ENCODE results near the gene PACS1. TPM values are rescaled to one million over a fixed set of nuclear protein-coding genes. Genes with fewer than 3 reads are reported as not detected.
"Not testable (repeated sequence)": the region's sequence is repeated elsewhere in the genome, so short reads cannot be mapped to it uniquely, and the experiment has no call there.

Gene PACS1
- total RNA-seq, 2 experiments from 2014 or later = 59.5 to 62.7 TPM

DNA sequence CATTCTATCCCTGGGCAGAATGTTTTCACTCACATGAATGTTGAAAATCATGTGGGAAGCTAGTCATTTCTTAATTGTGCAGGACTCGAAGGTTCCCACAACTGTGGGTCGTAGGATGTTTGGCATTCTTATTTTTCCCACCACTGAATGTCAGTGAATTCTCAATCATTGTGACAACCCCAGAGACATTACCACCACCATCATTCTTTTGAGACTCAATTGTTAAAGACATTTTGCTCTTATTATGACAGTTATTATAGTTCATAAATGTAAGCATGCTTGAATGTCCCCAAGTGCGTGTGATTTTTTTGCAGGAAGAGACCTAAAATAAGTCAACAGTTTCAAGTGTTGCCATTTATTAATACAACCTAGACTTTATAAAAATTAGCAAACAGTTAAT lies 19.0 kb downstream of the PACS1 start:
- CTCF ChIA-PET = interaction anchor here (1.4 kb wide), 1 partner anchor 45 kb away, joined by 4 read pairs; no protein-coding TSS in a partner anchor
- POLR2A ChIA-PET = no interaction called here

DNA sequence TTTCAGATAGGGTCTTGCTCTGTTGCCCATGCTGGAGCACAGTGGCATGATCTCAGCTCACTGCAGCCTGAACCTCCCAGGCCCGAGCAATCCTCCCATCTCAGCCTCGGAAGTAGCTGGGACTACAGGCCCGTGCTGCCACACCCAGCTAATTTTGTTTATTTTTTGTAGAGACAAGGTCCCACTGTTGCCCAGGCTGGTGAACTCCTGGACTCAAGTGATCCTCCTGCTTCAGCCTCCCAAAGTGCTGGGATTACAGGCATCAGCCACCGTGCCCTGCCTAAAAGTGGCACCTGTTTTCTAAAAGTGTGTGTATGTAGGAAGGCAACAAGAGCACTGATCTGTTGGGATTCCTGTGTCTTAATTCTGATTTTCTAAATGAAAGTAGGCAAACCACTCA lies 20.2 kb downstream of the PACS1 start:
- POLR2A ChIA-PET = no interaction called here
- CTCF ChIA-PET = no interaction called here

DNA sequence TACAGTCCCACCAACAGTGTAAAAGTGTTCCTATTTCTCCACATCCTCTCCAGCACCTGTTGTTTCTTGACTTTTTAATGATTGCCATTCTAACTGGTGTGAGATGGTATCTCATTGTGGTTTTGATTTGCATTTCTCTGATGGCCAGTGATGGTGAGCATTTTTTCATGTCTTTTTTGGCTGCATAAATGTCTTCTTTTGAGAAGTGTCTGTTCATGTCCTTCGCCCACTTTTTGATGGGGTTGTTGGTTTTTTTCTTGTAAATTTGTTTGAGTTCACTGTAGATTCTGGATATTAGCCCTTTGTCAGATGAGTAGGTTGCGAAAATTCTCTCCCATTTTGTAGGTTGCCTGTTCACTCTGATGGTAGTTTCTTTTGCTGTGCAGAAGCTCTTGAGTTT lies 22.1 kb downstream of the PACS1 start:
- CTCF ChIA-PET, POLR2A ChIA-PET: not testable (repeated sequence)

DNA sequence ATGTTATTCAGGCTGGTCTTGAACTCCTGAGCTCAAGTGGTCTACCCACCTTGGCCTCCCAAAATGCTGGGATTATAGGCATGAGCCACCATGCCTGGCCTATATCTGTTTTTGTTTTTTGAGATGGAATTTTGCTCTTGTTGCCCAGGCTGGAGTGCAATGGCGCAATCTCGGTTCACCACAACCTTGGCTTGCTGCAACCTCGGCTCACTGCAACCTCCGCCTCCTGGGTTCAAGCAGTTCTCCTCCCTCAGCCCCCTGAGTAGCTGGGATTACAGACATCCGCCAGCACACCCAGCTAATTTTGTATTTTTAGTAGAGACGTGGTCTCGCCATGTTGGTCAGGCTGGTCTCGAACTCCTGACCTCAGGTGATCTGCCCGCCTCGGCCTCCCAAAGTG lies 29.7 kb downstream of the PACS1 start:
- POLR2A ChIA-PET, CTCF ChIA-PET: not testable (repeated sequence)

DNA sequence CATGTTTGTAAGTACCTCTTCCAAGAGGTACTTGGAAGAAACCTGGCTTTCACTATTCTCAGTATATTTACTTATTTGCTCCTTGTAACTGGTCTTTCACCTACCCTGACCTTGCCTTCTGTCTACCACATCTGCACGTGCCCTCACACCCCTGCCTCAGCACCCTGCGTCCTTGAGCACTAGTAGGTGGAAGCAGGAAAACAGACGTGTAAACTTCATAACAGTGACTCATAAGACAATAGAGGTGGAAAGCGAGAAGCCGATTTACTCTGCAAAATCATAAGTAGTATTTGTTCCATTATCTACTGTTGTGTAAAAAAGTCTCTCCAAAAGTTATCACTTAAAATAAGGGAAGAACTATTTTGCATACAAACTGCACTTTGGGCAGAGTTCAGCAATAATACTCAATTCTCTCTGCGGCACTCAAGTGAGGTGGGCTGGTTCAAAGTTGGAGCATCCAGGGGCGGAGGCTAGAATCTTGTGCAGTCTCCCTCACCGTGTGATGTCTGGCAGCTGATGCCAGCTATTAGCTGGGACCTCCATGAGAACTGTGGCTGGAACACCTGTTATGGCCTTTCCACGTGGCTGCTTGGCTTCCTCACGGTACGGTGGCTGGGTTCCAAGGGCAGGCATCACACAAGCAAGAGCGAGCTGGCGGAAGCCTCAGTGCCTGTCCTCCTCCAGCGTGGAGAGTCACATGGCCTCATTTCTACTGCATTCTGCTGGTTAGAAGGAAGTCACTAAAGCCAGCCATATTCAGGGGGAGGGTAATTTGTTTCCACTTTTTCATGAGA lies 30.4 kb downstream of the PACS1 start:
- ChIA-PET CTCF (no interaction called here), POLR2A (no interaction called here)

DNA sequence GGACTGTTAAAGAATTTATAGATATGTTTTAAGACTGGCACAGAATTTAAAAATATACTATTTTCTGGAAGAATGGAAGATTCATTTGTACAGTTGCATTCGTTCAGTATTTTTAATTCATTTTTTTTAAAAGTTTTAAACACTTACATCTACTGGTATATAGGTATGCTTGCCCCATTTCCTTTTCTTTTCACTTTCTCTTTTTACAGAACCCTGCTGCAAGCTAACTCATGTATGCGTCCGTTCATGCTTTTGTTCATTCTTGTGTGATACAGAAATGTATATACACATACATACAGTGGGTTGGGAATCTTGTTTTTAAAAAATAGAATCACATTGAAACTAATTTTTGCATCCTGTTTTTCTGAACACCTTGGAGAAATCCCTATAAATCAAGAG lies 31.0 kb downstream of the PACS1 start:
- ChIA-PET CTCF (interaction anchor here (1.0 to 1.8 kb wide), 3 partner anchors 10 to 121 kb away, joined by 3 to 5 read pairs (median 4); no protein-coding TSS in a partner anchor), POLR2A (no interaction called here)

DNA sequence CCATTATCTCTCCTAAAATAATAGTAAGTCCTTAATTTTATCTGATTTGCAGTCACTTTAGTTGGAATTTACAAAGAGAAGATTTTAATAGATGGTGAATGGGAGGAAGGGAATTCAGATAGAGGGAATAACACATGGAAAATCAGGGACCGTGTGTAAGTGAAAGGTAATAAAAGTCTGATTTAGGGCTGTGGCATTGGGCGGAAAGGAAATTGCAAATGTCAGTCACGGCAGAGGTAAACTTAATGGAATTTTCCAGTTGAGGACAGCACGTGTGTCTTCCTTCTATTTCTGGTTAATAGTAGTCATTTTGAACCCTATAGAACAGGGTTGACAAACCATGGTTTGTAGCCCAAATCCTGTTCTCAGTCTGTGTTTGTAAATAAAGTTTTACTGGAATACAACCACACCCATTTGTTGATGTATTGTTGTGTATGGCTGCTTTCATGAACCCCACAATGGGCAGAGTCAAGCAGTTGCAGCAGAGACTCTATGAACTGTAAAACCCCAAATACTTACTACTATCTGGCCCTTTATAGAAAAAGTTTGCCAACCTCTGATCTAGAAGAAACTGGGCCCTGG lies 34.1 kb downstream of the PACS1 start:
- POLR2A ChIA-PET = no interaction called here
- CTCF ChIA-PET = interaction anchor here (0.7 kb wide), 1 partner anchor 66 kb away, joined by 4 read pairs; no protein-coding TSS in a partner anchor

DNA sequence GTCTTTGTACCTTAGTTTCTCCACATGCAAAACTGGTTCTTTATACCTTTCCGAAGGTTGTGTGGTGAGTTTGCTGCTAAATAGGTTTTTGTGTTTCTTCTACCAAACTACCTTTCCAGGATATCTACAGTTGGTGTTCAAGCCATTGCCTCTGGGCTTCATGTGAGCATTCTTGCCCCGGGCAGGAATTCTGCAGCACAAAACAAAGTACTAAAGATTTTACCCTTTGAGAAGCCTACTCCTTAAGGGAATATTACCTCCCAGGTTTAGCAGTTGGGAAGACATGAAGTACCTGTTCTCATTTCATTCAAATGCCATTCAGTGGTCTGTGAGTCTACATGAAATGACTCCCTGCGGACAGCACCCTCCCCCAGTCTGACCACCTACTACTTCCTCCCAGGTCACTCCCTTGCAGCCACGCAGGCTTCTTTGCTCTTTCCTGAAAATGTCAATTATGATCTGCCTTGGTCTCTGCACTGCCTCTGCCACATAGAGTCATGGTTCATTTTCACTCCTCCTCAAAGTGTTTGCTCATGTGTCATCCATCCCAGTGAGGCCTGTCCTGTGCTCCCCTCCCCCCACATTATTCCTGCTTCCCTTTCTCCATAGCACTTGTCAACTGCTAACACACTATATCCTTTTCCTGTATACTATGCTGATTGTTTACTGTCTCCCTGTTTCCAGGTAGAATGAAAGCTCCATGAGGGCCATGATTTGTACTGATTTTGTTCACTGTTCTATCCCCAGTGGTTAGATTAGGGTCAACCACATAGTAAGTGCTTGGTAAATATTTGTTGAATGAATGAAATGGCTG lies 36.9 kb downstream of the PACS1 start:
- ChIA-PET POLR2A (interaction anchor here (0.5 to 1.0 kb wide), 2 partner anchors 20 to 36 kb away, joined by 3 read pairs; no protein-coding TSS in a partner anchor), CTCF (interaction anchor here (2.1 kb wide), 1 partner anchor 38 kb away, joined by 7 read pairs; no protein-coding TSS in a partner anchor)

DNA sequence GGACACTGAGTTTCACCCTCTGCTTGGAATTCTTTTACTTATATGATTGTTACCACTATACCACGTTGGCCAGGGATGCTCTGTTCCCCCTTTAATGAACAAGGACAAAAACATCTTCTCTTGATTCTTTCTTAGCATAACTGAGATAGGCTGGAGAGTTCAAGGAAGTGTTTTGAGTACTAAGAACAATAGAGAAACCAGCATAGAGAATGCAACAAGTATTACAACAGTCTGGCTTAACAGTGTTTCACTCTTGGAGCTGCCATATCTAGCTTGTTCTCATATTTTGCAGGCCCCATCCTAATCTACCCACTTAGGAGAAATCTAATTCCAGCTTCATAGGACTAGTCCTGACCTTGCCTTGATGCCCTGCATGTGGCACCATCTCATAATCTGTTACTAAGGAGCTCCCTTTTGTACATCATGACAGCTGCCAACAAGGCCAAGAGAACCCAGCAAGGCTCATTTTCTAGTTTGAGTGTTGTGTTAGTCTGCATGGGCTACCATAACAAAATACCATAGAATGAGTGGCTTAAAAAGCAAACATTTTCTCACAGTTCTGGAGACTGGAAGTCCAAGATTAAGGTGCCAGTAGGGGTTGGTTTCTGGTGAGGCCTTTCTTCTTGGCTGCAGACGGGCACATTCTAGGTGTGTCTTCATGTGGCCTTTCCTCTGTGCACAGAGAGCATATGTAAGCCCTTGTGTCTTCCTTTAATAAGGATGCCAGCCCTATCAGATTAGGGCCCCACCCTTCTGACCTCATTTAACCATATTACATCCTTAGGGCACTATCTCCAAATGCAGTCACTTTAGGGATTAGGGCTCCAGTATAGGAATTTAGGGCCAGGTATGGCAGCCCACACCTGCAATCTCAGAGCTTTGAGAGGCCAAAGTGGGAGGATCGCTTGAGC lies 37.8 kb downstream of the PACS1 start:
- CTCF ChIA-PET = interaction anchor here (2.1 kb wide), 1 partner anchor 39 kb away, joined by 7 read pairs; no protein-coding TSS in a partner anchor
- POLR2A ChIA-PET = interaction anchor here (0.5 to 1.0 kb wide), 2 partner anchors 19 to 37 kb away, joined by 3 read pairs; no protein-coding TSS in a partner anchor

DNA sequence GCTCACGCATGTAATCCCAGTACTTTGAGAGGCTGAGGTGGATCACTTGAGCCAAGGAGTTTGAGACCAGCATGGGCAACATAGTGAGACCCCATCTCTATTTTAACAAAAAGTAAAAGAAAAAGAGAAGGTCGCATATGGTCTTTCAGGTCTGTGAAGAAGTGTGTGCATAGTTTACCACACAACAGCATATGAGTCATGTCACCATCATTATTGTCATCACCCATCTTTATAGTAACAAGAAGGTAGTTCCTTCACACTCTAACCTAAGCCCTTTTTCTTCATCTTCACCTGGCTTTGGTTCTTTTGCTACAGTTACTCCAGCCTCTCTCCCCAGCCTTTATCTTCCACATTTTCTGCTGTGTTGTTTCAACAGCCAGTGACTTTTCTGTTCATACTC lies 39.2 kb downstream of the PACS1 start:
- ChIA-PET CTCF (interaction anchor here (1.3 to 1.9 kb wide), 2 partner anchors 22 to 26 kb away, joined by 4 read pairs; no protein-coding TSS in a partner anchor), POLR2A (no interaction called here)

DNA sequence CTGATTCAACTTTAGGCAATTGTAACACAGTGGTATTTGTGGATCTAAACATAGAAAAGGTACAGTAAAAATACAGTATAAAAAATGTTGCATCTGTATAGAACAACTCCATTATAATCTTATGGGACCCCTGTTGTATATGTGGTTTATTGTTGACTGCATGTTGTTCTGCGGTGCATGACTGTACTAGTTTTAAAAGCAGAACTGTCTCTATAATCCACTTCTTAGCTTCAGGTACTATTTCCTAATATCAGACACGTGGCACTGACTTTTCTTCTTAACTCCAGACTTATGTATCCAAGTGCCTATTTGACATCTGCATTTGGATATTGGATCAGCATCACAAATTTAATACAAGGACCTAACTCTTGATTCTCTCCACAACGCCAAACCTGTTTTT lies 41.1 kb downstream of the PACS1 start:
- CTCF ChIA-PET = interaction anchor here (0.9 to 1.9 kb wide), 3 partner anchors 10 to 40 kb away, joined by 3 to 4 read pairs (median 4); no protein-coding TSS in a partner anchor

DNA sequence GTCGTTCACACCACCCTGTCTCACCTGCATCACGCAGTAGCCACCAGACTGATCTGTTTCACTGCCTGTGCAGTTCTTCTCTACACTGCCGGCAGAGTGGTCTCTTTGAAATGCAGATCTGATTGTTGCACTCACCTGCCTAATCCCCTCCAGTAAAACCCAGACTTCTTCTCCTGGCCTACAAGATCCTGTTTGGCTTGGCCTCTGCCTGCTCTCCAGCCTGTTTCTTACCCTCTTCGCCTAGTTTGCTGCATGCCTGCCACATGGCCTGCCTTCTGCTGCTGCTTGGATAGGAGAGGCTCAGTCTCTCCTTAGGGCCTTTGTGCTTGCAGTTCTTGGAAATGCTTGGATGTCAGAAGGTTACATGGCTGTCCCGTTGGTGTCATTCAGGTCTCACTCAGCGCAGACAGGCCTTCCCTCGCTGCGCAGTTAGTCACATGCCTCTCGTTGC lies 42.0 kb downstream of the PACS1 start:
- ChIA-PET POLR2A (no interaction called here), CTCF (interaction anchor here (0.6 kb wide), 1 partner anchor 114 kb away, joined by 5 read pairs; no protein-coding TSS in a partner anchor)

More for the DNA sequence above, 41.1 kb downstream of the PACS1 start:
- POLR2A ChIA-PET = no interaction called here

DNA sequence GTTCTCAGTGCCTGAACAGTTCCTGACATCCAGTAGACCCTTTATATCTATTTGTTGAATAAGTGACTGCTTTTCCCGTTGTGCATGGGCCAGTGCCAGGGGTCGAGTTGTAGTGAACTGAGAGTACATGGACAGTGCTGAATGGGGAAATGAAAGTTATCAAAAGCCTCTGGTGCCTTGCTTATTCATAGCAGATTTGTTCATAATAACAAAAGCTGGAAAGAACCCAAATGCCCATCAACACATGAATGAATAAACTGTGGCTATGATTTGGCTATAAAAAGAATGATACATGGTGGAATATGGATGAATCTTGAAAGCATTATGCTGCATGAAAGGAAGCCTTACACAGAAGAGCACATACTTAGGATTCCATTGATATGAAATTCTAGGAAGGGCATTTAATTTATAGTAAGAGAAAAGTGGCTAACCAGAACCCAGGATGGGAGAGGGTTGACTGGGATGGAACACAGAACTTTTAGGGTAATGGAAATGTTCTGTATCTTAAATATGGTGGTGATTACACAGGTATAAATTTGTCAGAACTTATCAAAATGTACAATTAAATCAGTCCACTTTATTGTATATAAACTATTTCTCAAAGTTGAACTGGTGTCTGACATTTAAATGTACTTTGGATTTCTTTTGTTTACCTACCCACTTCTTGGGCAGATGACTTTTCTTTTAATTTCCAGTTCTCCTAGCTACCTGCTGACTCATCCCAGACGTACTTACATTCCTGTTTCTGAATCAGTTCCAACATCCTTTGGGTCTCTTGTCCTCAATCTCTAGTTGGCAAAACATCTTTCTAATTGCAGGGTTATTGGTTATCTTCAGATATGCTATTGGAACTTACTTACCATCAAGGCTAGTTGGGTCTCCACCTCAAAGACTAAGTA lies 42.8 kb downstream of the PACS1 start:
- ChIA-PET POLR2A (no interaction called here), CTCF (interaction anchor here (1.6 kb wide), 1 partner anchor 34 kb away, joined by 4 read pairs; no protein-coding TSS in a partner anchor)

DNA sequence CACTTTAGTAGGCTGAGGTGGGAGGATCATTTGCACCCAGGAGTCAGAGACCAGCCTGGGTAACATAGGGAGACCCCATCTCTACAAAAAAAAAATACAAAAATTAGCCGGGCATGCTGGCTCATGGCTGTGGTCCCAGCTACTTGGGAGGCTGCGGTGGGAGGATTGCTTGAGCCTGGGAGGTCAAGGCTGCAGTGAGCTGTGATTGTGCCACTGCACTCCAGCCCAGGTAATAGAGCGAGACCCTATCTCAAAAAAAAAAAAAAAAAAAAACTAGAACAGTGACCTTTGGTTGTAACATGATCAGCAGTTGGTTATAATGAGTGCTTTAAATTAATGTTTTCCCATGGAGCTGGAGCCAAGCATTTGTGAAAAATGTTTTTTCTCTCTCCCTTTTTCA lies 44.9 kb downstream of the PACS1 start:
- ChIA-PET POLR2A (interaction anchor here (0.7 kb wide), 1 partner anchor 144 kb away, joined by 7 read pairs; no protein-coding TSS in a partner anchor), CTCF (interaction anchor here (1.6 to 1.9 kb wide), 2 partner anchors 13 to 43 kb away, joined by 5 read pairs; no protein-coding TSS in a partner anchor)

DNA sequence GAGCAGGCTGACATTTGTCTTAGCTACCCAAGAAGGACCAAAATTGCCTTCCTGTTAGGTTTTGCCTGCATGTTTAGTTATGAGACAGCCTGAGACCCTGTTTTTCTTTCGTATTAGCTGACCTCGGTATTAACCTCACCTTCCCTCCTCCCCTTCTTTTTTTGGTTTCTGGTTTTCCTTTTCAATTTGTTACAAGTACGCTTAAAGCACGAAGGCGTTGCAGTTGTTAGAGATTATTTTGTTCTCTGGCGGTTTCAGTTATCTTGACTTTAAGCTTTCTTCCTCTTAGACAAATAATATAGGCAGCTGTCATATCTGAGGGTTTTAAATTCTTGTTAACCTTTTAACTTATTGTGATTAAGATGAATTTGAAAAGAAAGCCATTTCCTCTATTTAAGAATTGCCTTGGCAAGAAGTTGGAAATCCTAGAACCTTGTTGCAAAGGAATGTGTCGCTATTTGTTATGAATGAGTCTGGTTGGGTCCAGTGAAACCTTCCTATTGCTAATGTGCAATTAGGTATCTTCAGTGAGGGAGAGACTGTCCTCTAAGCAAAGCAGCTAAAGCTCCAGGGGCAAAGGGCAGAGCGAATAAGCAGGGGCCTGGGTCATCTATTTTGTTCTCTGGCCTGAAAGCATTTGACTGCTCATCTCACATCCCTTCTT lies 45.7 kb downstream of the PACS1 start:
- CTCF ChIA-PET = interaction anchor here (0.6 to 1.9 kb wide), 6 partner anchors 10 to 241 kb away, joined by 3 to 6 read pairs (median 4); no protein-coding TSS in a partner anchor
- POLR2A ChIA-PET = interaction anchor here (0.6 to 0.7 kb wide), 4 partner anchors 20 to 350 kb away, joined by 3 to 4 read pairs (median 3); no protein-coding TSS in a partner anchor

DNA sequence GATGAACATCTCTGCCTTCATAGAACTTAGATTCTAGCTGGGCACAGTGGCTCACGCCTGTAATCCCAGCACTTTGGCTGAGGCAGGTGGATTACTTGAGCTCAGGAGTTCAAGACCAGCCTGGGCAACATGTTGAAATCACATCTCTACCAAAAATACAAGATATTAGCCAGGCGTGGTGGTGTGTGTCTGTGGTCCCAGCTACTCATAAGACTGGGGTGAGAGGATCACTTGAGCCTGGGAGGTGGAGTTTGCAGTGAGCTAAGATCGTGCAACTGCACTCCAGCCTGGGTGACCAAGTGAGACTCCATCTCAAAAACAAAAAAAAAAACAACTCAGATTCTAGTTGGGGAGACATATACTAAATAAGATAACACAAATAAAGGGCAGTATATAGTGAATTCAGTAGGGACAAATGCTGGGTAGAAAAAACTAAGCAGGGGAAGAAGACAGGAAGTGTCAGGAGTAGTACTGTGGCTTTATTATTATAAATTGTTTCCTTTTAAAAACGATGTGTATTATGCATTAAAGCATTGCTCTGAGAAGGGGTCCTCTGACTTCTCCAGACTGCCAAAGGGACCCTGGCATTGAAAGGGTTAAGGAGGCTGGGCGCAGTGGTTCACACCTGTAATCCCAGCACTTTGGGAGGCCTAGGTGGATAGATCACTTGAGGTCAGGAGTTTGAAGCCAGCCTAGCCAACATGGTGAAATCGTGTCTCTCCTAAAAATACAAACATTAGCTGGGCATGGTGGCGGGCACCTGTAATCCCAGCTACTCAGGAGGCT lies 46.7 kb downstream of the PACS1 start:
- CTCF ChIA-PET = interaction anchor here (0.6 to 2.1 kb wide), 10 partner anchors 10 to 242 kb away, joined by 3 to 8 read pairs (median 4); no protein-coding TSS in a partner anchor

More for the DNA sequence above, 46.7 kb downstream of the PACS1 start:
- POLR2A ChIA-PET = interaction anchor here (0.6 to 0.7 kb wide), 3 partner anchors 10 to 32 kb away, joined by 3 to 4 read pairs (median 3); no protein-coding TSS in a partner anchor

Data from activated CD8-positive, alpha-beta memory T cell treated with anti-CD3 and anti-CD28 coated beads for 36 hours (primary cell).